ENCODE results near the gene KIZ. TPM values are rescaled to one million over a fixed set of nuclear protein-coding genes. Genes with fewer than 3 reads are reported as not detected.

KIZ gene
- total RNA-seq, 1 donor from 2014 or later = 11.4 TPM

DNA sequence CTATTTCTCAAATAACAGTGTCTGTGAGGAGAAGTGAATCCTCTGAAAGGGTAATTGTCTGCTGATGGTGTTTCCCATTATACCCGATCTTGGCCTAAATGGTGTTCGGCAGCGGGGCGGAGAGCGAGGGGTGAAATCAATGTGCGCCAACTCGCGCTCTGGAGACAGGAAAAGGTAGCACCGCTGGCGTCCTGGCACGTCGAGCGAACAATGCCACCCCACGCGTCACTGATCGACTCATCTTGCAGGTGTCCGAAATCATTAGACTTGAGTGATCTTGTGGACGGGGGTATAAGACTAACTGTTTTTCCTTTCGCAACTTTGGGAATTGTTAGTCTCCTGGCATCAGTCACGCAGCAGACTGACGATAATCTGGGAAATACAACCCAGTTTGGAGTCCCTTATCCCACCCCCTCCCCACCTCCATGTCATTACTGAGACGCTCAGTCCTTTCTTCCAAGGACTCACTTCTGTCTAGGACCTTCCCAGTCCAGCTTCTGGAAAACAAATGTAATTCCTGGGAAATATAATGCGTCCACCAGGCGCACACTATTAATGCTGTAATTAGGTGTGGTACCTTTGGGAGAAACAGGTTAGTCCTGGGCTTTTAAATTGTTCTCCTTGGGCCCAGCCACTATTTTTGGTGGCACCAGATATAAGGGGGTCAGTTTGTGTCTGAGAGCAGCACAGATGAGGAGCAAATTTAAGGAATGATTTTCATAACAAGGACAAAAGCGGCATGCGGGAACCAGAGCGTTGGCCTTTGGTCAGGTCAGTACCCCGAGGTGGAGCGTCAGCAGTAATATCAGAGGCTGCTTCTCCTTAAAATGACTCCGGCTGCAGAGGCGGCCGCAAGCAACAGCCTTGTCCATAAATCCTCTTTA is 22.1 kb upstream of the KIZ start:
- peaks cover 86% of the 10 kb centered on the region for H3K27me3 ChIP-seq (ENCODE audit: control insufficient read depth, insufficient read depth, low read length)
- no peak for DNase-seq (ENCODE audit: low read depth)
- H3K4me3 ChIP-seq (ENCODE audit: low read depth, low read length) = no peak overlapping the region
- no peaks in the 10 kb centered on the region for H3K36me3 ChIP-seq (ENCODE audit: control insufficient read depth, insufficient read depth, low read length)
- TF ChIP-seq, protein P1, sequence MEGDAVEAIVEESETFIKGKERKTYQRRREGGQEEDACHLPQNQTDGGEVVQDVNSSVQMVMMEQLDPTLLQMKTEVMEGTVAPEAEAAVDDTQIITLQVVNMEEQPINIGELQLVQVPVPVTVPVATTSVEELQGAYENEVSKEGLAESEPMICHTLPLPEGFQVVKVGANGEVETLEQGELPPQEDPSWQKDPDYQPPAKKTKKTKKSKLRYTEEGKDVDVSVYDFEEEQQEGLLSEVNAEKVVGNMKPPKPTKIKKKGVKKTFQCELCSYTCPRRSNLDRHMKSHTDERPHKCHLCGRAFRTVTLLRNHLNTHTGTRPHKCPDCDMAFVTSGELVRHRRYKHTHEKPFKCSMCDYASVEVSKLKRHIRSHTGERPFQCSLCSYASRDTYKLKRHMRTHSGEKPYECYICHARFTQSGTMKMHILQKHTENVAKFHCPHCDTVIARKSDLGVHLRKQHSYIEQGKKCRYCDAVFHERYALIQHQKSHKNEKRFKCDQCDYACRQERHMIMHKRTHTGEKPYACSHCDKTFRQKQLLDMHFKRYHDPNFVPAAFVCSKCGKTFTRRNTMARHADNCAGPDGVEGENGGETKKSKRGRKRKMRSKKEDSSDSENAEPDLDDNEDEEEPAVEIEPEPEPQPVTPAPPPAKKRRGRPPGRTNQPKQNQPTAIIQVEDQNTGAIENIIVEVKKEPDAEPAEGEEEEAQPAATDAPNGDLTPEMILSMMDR (IDR thresholded peaks at IDR 0.05; ENCODE audit: insufficient read depth, low read length, poor library complexity, severe bottlenecking) = no peak

DNA sequence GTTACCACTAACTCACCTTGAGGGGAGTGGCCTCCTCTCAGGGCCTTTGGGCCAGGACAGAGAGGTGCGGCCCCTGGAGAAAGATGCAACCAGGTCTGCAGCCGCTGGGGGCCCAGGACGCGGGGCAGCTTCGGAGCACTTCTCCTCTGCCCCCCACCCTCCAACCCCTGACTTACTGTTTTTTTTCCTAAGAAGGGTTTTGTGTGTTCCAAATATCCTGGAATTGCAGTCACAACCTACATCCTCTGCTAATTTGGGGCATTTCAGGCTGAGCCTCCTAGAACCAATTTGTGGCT is 21.5 kb upstream of the KIZ start:
- TF ChIP-seq, protein P1 (IDR thresholded peaks at IDR 0.05; ENCODE audit: insufficient read depth, low read length, poor library complexity, severe bottlenecking) = no peak
- Histone ChIP-seq H3K36me3 (ENCODE audit: control insufficient read depth, insufficient read depth, low read length) (no peaks in the 10 kb centered on the region), H3K27me3 (ENCODE audit: control insufficient read depth, insufficient read depth, low read length) (peaks cover 80% of the 10 kb centered on the region), H3K4me3 (ENCODE audit: low read depth, low read length) (no peak overlapping the region)
- no peak for DNase-seq (ENCODE audit: low read depth)

- no peak for DNase-seq (ENCODE audit: low read depth)
Measured at GRCh38 chr20:21104921-21105320, 21.0 kb upstream of the KIZ start.

DNA sequence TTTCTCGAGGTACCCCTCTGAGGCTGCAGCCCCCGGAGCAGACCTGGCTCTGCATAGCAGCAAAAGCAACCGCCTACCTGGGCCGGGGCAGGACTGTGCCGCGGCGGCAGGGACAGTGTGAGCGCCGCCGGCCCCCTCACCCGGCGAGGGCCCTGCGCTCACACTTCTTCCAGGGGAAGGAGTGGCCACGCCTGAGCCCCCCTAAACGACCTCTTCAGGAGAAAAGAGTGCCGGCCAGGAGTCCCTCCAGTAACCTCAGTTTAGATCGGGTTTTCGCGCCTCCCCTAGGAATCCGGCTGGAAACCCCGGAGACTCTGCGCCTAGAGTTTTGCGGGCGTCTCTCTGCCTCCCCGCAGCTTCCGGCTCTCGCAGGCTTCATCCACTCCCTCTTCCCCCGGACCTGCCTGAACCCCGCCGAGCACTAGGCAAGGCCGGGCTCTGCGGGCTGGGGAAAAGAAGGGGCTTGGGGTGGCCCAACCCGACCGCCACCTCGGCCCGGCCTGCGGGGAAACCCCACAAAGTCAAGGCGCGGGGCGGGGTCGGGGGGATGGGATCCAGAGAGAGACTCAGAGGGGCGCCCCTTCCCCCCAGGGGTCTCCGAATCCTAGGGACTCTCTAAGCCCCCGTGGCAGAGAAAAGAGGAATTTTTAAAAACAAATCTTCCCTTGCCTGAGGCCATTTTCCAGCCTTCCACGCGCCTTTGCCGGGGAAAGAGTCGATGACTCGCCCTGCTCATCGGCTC is 20.3 kb upstream of the KIZ start:
- H3K27me3 ChIP-seq (ENCODE audit: control insufficient read depth, insufficient read depth, low read length) = peaks cover 69% of the 10 kb centered on the region

More at GRCh38 chr20:21104921-21105320, 21.0 kb upstream of the KIZ start:
- no peaks in the 10 kb centered on the region for H3K36me3 ChIP-seq (ENCODE audit: control insufficient read depth, insufficient read depth, low read length)
- H3K4me3 ChIP-seq (ENCODE audit: low read depth, low read length) = no peak overlapping the region
- H3K27me3 ChIP-seq (ENCODE audit: control insufficient read depth, insufficient read depth, low read length) = peaks cover 76% of the 10 kb centered on the region
- TF ChIP-seq, protein P1 (IDR thresholded peaks at IDR 0.05; ENCODE audit: insufficient read depth, low read length, poor library complexity, severe bottlenecking) = no peak

GRCh38 chr20:21106171-21107017 is 19.5 kb upstream of the KIZ start, which contains the start of gene LINC00237:
Gene LINC00237, minus strand, starts transcription at chr20:21106358.
- no peak within 1 kb of the TSS for H3K4me3 ChIP-seq (ENCODE audit: low read depth, low read length)
- H3K27me3 ChIP-seq (ENCODE audit: control insufficient read depth, insufficient read depth, low read length) = peaks cover 65% of the 10 kb centered on the region
- DNase-seq (ENCODE audit: low read depth) = no peak

More for the DNA sequence above, 20.3 kb upstream of the KIZ start:
- no peak for DNase-seq (ENCODE audit: low read depth)
- TF ChIP-seq, protein P1 (IDR thresholded peaks at IDR 0.05; ENCODE audit: insufficient read depth, low read length, poor library complexity, severe bottlenecking) = no peak
- Histone ChIP-seq H3K4me3 (ENCODE audit: low read depth, low read length) (no peak overlapping the region), H3K36me3 (ENCODE audit: control insufficient read depth, insufficient read depth, low read length) (no peaks in the 10 kb centered on the region)

More at GRCh38 chr20:21106171-21107017, 19.5 kb upstream of the KIZ start, which contains the start of gene LINC00237:
- no peaks in the 10 kb centered on the region for H3K36me3 ChIP-seq (ENCODE audit: control insufficient read depth, insufficient read depth, low read length)
- TF ChIP-seq, protein P1 (IDR thresholded peaks at IDR 0.05; ENCODE audit: insufficient read depth, low read length, poor library complexity, severe bottlenecking) = no peak

Data from kidney epithelial cell (primary cell).